Activated CD4-positive, CD25-positive, alpha-beta regulatory T cell treated with anti-CD3 and anti-CD28 coated beads, Interleukin-2, amount 50 U/mL, for 24 hours (primary cell): ENCODE results near the gene TJAP1.
A peak's percentile ranks its signal among the peaks of the same experiment; 100 is the strongest.
"Not testable (repeated sequence)": the region's sequence is repeated elsewhere in the genome, so short reads cannot be mapped to it uniquely, and the experiment has no call there.

Experiments used
- ATAC-seq, 2 donors: fragments of 150-1000 bp; cut with Tn5 transposase; one replicate each; pipeline ENCODE4 v1.10.0; 2021; ENCODE audit warnings: mild to moderate bottlenecking in 1 of 2, moderate library complexity in 1 of 2

TJAP1 gene

GRCh38 chr6:43506667-43507471, 29.5 kb downstream of the TJAP1 start:
- peak; percentile 65 to 72 for ATAC-seq

- no peak for ATAC-seq
Observed at GRCh38 chr6:43508481-43509141, 31.2 kb downstream of the TJAP1 start.

- peak in 1 of 2 donors; percentile 3 for ATAC-seq
Observed at GRCh38 chr6:43509142-43509983, 32.0 kb downstream of the TJAP1 start.

GRCh38 chr6:43509984-43510826, 32.8 kb downstream of the TJAP1 start, which contains the start of gene LRRC73:
Gene LRRC73 (minus strand): TSS chr6:43510346. CDS start chr6:43509785, 561 bp downstream.
- ATAC-seq, result peak; percentile 79 to 82

GRCh38 chr6:43510827-43511163, 33.4 kb downstream of the TJAP1 start:
- no peak for ATAC-seq

- no peak for ATAC-seq
Observed at GRCh38 chr6:43511824-43512415, 34.5 kb downstream of the TJAP1 start.

- ATAC-seq, result no peak
Observed at GRCh38 chr6:43515808-43516207, 38.4 kb downstream of the TJAP1 start.

GRCh38 chr6:43516367-43516696, 39.0 kb downstream of the TJAP1 start:
- no peak for ATAC-seq

GRCh38 chr6:43516697-43517504, 39.5 kb downstream of the TJAP1 start, which contains the start of the genes POLR1C and YIPF3:
Gene POLR1C (plus strand): TSS chr6:43517089. CDS start chr6:43517110, 21 bp downstream.
Gene YIPF3 (minus strand): TSS chr6:43516926. CDS start chr6:43516807, 119 bp downstream.
- peak; percentile 90 to 91 for ATAC-seq

- ATAC-seq, result peak; percentile 12 to 24
Observed at GRCh38 chr6:43517505-43518357, 40.4 kb downstream of the TJAP1 start.

GRCh38 chr6:43520097-43520496, 42.7 kb downstream of the TJAP1 start:
- ATAC-seq, result no peak

GRCh38 chr6:43521836-43522235, 44.5 kb downstream of the TJAP1 start:
- no peak for ATAC-seq

GRCh38 chr6:43522547-43523261, 45.3 kb downstream of the TJAP1 start:
- ATAC-seq, result no peak

GRCh38 chr6:43523284-43523683, 45.9 kb downstream of the TJAP1 start:
- no peak for ATAC-seq

GRCh38 chr6:43524483-43524961, 47.2 kb downstream of the TJAP1 start:
- no peak for ATAC-seq

- ATAC-seq, result no peak
Observed at GRCh38 chr6:43532201-43532600, 54.8 kb downstream of the TJAP1 start.

GRCh38 chr6:43538986-43539385, 61.6 kb downstream of the TJAP1 start:
- not testable (repeated sequence) for ATAC-seq

- not testable (repeated sequence) for ATAC-seq
Observed at GRCh38 chr6:43539409-43539808, 62.0 kb downstream of the TJAP1 start.

GRCh38 chr6:43540507-43540906, 63.1 kb downstream of the TJAP1 start:
- no peak for ATAC-seq
